Measurements from ENCODE around the gene ZSWIM9. TPM values are rescaled to one million over a fixed set of nuclear protein-coding genes. Genes with fewer than 3 reads are reported as not detected.

Gene ZSWIM9
- total and polyA plus RNA-seq, 8 donors, result 6.5 to 11.4 (median 9.5) TPM

DNA sequence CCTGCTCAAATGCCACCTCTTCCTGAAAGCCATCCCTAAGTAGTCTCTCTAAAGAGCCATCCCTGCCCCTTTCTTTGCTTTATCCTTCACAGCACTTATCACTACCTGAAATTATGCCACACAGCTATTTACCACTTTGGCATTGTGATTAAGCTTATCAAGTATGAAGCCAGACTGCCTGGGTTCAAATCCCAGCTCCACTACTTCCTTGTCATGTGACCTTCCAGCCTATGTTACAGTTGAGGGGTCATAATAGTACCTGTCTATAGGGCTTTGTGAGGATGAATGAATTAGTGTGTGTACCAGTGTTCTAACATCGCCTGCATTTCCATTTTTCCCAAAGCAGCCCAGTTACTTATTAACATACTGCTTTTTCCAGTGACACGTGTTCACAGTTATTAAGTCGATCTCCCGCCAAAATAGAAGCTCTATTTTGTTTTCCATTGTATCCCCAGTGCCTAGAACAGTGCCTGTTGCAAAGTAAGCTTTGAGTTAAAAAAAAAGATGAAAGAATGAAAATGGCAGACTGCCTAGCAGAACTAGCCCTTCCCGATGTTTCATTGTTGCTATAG lies 32.8 kb downstream of the ZSWIM9 start:
- Histone ChIP-seq H3K27ac (peak overlapping the region; percentile 58 to 82), H3K27me3 (no peaks in the 10 kb centered on the region), H3K4me1 (peaks cover 11 to 13% of the 10 kb centered on the region in 2 donors), H3K9me3 (no peaks in the 10 kb centered on the region), H3K36me3 (no peaks in the 10 kb centered on the region), H3K4me3 (peak overlapping the region; percentile 53 to 69)
- DNase-seq, result no peak
- intact Hi-C loops (cut with DNase I), result no loop called here
- TF ChIP-seq, protein P1, sequence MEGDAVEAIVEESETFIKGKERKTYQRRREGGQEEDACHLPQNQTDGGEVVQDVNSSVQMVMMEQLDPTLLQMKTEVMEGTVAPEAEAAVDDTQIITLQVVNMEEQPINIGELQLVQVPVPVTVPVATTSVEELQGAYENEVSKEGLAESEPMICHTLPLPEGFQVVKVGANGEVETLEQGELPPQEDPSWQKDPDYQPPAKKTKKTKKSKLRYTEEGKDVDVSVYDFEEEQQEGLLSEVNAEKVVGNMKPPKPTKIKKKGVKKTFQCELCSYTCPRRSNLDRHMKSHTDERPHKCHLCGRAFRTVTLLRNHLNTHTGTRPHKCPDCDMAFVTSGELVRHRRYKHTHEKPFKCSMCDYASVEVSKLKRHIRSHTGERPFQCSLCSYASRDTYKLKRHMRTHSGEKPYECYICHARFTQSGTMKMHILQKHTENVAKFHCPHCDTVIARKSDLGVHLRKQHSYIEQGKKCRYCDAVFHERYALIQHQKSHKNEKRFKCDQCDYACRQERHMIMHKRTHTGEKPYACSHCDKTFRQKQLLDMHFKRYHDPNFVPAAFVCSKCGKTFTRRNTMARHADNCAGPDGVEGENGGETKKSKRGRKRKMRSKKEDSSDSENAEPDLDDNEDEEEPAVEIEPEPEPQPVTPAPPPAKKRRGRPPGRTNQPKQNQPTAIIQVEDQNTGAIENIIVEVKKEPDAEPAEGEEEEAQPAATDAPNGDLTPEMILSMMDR (IDR thresholded peaks at IDR 0.05), result no peak
- no peak for ATAC-seq

DNA sequence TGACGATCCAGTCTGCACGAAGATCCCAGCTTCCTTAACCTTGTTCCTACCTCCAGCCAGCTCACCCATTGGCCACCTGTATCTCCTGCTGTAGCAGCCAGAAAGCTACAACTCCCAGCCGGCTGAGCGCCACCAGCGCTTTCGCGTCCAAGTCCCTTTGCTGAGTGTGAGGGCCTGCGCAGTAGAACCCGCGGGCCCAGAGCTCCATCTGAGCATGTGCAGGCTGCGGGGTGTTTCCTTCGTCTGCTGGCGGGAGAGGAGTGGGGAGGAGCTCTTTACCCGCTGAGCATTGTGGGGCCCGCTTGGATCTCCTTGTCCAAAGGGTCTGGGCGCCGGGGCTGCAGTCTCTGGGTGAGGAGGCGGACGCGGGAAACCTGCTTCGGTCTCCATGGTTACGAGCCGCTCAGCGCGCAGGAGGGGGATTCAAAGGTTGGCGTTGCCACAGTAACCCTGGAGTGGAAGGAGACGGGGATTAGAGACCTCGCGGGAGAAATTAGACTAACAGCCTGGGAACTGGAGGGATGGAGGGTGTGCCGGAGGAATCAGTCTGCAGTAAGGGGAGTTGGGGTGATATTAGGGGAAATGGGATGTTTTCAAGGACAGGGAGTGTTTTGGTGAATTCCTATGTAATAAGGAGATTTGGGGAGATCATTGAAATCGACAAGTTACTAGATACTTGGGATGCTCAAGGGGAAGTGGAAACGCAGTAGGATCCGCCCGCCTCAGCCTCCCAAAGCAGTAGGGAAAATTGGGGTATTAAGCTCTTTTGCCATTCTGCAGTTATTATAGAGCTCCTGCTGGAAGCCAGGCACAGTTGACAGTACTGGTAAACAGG lies 33.5 kb downstream of the ZSWIM9 start:
- intact Hi-C loops (cut with DNase I), result no loop called here
- H3K9me3 ChIP-seq, result no peaks in the 10 kb centered on the region
- H3K27me3 ChIP-seq, result no peaks in the 10 kb centered on the region
- peak overlapping the region; percentile 53 to 69 for H3K4me3 ChIP-seq
- peak overlapping the region; percentile 58 to 82 for H3K27ac ChIP-seq
- no peaks in the 10 kb centered on the region for H3K36me3 ChIP-seq
- DNase-seq (peak; percentile 93 to 97 (median 94)), ATAC-seq (peak; percentile 99)
- TF ChIP-seq, protein P1 (IDR thresholded peaks at IDR 0.05), result no peak
- peaks cover 11 to 13% of the 10 kb centered on the region in 2 donors for H3K4me1 ChIP-seq

DNA sequence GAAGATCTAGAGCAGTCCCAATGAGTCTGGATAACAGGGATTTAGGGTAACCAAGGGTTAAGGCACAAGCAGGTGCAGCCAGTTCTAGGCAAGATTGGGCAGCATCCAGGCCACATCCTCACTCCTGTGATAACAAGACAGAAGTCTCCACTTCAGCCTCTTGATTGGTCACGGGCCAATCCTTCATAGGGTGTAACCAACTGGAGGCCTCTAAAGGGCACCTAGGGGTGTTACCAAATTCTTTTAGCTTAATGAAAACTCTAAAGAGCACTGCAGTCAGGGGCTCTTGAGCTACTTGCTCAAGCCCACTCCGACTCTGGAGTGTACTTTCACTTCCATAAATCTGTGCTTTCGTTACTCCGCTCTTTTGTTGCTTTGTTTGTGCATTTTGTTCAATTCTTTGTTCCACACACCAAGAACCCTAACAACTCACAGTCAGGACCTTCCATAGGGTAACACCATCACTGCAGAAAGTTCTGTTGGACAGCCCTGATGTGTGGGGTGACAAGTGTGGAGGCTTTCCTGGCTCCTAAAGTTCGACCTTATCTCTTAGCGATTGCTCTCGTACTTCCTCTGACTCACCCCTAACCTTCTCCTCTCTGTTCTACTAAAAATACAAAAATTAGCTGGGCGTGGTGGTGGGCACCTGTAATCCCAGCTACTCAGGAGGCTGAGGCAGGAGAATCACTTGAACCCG lies 36.1 kb downstream of the ZSWIM9 start:
- DNase-seq, result peak in 2 of 4 donors; percentile 72 to 78
- peak overlapping the region in 1 of 2 donors; percentile 63 for H3K27ac ChIP-seq

DNA sequence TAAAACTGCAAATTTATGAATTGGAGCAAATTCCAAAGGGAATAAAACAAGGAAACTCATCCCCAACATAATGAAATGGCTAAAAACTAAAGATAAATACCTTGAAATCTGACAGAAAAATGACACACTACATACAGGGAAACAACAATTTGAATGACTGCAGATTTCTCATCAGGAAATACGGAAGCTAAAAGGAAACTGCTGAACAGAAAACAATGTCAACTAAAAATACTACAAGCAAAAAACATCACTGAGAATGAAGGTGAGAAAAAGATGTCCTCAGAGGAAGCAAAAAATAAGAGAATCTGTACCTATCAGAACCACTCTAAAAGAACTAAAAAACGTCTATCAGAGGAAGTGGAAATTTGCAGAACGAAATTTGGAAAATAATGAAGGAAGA lies 39.5 kb downstream of the ZSWIM9 start:
- Histone ChIP-seq H3K27me3 (no peaks in the 10 kb centered on the region), H3K4me3 (no peak overlapping the region), H3K9me3 (no peaks in the 10 kb centered on the region), H3K4me1 (peaks cover 0 to 4% of the 10 kb centered on the region in 2 donors), H3K36me3 (peaks cover 0 to 48% of the 10 kb centered on the region in 2 donors), H3K27ac (peak overlapping the region in 1 of 2 donors; percentile 33)
- ATAC-seq (no peak), DNase-seq (no peak)
- intact Hi-C loops (cut with DNase I), result no loop called here
- TF ChIP-seq, protein P1 (IDR thresholded peaks at IDR 0.05), result no peak

More for the DNA sequence above, 36.1 kb downstream of the ZSWIM9 start:
- intact Hi-C loops (cut with DNase I), result no loop called here
- Histone ChIP-seq H3K4me3 (no peak overlapping the region), H3K4me1 (peaks cover 11 to 13% of the 10 kb centered on the region in 2 donors), H3K9me3 (no peaks in the 10 kb centered on the region), H3K27me3 (no peaks in the 10 kb centered on the region), H3K36me3 (peaks cover 0 to 13% of the 10 kb centered on the region in 2 donors)
- ATAC-seq, result peak; percentile 42
- TF ChIP-seq, protein P1 (IDR thresholded peaks at IDR 0.05), result no peak

DNA sequence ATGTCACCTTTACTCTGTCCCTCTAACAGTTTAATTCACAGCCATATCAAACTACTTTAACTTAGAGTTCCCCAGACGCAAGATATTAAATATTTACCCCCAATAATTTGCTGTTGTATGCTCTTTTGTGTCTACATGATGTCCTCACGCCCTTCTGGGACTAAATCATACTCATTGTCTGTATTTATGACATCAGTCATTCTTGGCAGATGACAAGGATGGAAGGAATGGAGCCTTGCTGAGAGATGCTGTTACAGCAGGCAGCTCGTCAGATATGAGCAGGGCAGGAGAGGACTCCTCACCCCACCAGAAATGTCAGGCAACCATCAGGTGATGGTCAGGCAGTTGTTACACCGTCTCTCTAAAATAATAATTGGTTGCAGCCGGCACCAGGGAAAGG lies 43.5 kb downstream of the ZSWIM9 start:
- no peak for ATAC-seq
- H3K36me3 ChIP-seq, result peaks cover 0 to 87% of the 10 kb centered on the region in 2 donors
- no peak for DNase-seq
- H3K27me3 ChIP-seq, result no peaks in the 10 kb centered on the region
- H3K9me3 ChIP-seq, result no peaks in the 10 kb centered on the region
- TF ChIP-seq, protein P1 (IDR thresholded peaks at IDR 0.05), result no peak
- intact Hi-C loops (cut with DNase I), result no loop called here
- no peak overlapping the region for H3K4me3 ChIP-seq
- H3K27ac ChIP-seq, result no peak overlapping the region
- H3K4me1 ChIP-seq, result no peaks in the 10 kb centered on the region
